ENCODE results near the gene PARD3B.

DNA sequence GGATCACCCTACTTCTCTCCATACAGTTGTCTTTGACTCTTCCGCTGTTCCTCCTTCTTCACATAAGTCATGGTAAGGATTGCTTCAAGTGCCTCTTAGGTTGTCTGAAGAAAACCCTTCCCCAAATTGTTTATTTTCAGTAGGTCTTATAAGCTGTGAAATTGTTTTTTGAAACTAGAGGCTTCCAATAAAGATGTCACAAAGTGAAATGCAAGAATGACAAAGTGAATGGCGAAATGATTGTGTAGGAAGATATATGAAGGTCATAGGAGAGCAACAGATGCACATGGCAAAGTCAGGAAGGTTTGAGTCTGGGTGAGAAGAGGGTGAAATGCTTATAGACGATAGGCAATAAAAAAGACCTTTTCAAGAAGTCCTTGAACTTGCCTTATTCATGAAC, 548.8 kb downstream of the PARD3B start:
- TF ChIP-seq, protein P1, sequence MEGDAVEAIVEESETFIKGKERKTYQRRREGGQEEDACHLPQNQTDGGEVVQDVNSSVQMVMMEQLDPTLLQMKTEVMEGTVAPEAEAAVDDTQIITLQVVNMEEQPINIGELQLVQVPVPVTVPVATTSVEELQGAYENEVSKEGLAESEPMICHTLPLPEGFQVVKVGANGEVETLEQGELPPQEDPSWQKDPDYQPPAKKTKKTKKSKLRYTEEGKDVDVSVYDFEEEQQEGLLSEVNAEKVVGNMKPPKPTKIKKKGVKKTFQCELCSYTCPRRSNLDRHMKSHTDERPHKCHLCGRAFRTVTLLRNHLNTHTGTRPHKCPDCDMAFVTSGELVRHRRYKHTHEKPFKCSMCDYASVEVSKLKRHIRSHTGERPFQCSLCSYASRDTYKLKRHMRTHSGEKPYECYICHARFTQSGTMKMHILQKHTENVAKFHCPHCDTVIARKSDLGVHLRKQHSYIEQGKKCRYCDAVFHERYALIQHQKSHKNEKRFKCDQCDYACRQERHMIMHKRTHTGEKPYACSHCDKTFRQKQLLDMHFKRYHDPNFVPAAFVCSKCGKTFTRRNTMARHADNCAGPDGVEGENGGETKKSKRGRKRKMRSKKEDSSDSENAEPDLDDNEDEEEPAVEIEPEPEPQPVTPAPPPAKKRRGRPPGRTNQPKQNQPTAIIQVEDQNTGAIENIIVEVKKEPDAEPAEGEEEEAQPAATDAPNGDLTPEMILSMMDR (IDR thresholded peaks at IDR 0.05; ENCODE audit: borderline replicate concordance, extremely low read depth, low read length, poor library complexity, severe bottlenecking), result no peak
- TF ChIP-seq EZH2 (IDR thresholded peaks at IDR 0.05; ENCODE audit: borderline replicate concordance, low read depth, low read length, severe bottlenecking), result no peak

Data from DND-41 (cell line).